HepG2 (cell line): Measurements from ENCODE around the gene JAK1. TPM values are rescaled to one million over a fixed set of nuclear protein-coding genes. Genes with fewer than 3 reads are reported as not detected.

Source experiments
- ATF7 ChIP-seq, 2 experiments: fragments of 450-650 bp in 1 of 2; sonication (generic) in 1 of 2; formaldehyde crosslinking in 1 of 2; IDR thresholded peaks; 2 replicates each; pipeline versions ENCODE4 v1.4.0 to v1.6.1; 2016 to 2020; ENCODE audit warnings: antibody characterized with exemption in 1 of 2, mild to moderate bottlenecking in 1 of 2, missing genetic modification reagents in 1 of 2
- IKZF1 ChIP-seq: fragments of 450-650 bp; IDR thresholded peaks from 2 replicates; pipeline ENCODE4 v1.7.1; 2016
- MATR3 ChIP-seq: sonication (generic); formaldehyde crosslinking; IDR thresholded peaks from 2 replicates; pipeline ENCODE4 v1.4.0; 2020; ENCODE audit warnings: missing genetic modification reagents
- MYPOP ChIP-seq: sonication (generic); formaldehyde crosslinking; IDR thresholded peaks from 2 replicates; pipeline ENCODE4 v1.8.1; 2023; ENCODE audit warnings: mild to moderate bottlenecking, moderate library complexity, missing genetic modification reagents
- PPARG ChIP-seq: conservative IDR thresholded peaks from 2 replicates; pipeline ENCODE4 v1.6.1; 2016; ENCODE audit warnings: missing biosample characterization, missing genetic modification reagents
- RARA ChIP-seq: IDR thresholded peaks from 2 replicates; pipeline ENCODE4 v1.6.1; 2016; ENCODE audit warnings: missing genetic modification reagents, missing compliant biosample characterization
- RFX3 ChIP-seq: IDR thresholded peaks from 2 replicates; pipeline ENCODE4 v1.6.1; 2016; ENCODE audit warnings: missing biosample characterization, missing genetic modification reagents
- SNAPC4 ChIP-seq: sonication (generic); formaldehyde crosslinking; IDR thresholded peaks from 2 replicates; pipeline ENCODE4 v1.4.0; 2020; ENCODE audit warnings: mild to moderate bottlenecking, missing genetic modification reagents
- THRA ChIP-seq: sonication (generic); formaldehyde crosslinking; IDR thresholded peaks from 2 replicates; pipeline ENCODE4 v1.4.0; 2020; ENCODE audit warnings: missing genetic modification reagents, borderline replicate concordance
- XRCC5 ChIP-seq: fragments of 200-400 bp; formaldehyde crosslinking; optimal IDR thresholded peaks from 2 replicates; pipeline ENCODE3; 2017; ENCODE audit warnings: mild to moderate bottlenecking, low read length
- ZBTB25 ChIP-seq: IDR thresholded peaks from 2 replicates; pipeline ENCODE4 v1.6.1; 2018; ENCODE audit warnings: missing genetic modification reagents
- ZBTB37 ChIP-seq: sonication (generic); formaldehyde crosslinking; IDR thresholded peaks from 2 replicates; pipeline ENCODE4 v1.4.0; 2020; ENCODE audit warnings: mild to moderate bottlenecking, missing genetic modification reagents
- ZNF317 ChIP-seq: sonication (generic); formaldehyde crosslinking; IDR thresholded peaks from 2 replicates; pipeline ENCODE4 v1.5.0; 2020; ENCODE audit warnings: mild to moderate bottlenecking, missing genetic modification reagents
- ZNF580 ChIP-seq: IDR thresholded peaks from 2 replicates; pipeline ENCODE4 v1.6.1; 2016; ENCODE audit warnings: low read depth, borderline replicate concordance
- ZNF619 ChIP-seq: sonication (generic); formaldehyde crosslinking; IDR thresholded peaks from 2 replicates; pipeline ENCODE4 v1.4.0; 2020; ENCODE audit warnings: mild to moderate bottlenecking, missing genetic modification reagents
- ZSCAN20 ChIP-seq: sonication (generic); formaldehyde crosslinking; IDR thresholded peaks from 2 replicates; pipeline ENCODE4 v1.4.0; 2020; ENCODE audit warnings: missing genetic modification reagents, mild to moderate bottlenecking, borderline replicate concordance
- polyA plus RNA-seq, 8 experiments: library from polyadenylated mRNA; depleted of rRNA in 3 of 8; stranded (reverse) in 7 of 8; unstranded in 1 of 8; fragments of >200 nt; fragmentation: Illumina TruSeq in 4 of 8; extraction: Trizol in 4 of 8; gene quantifications; 2 replicates each; pipeline versions ENCODE4 v1.2.1 to v1.2.3, GENCODE V29; 2011 to 2016; ENCODE audit warnings: low read depth in 4 of 8, missing spikeins in 1 of 8, mixed read lengths in 1 of 8; ENCODE audit not compliant: insufficient read depth in 1 of 8
- total RNA-seq, 5 experiments: library from RNA; depleted of rRNA; stranded (reverse); fragments of >200 nt; fragmentation: Illumina TruSeq; extraction: Trizol; gene quantifications; 2 replicates each; pipeline ENCODE4 v1.2.3, GENCODE V29; 2016; ENCODE audit warnings: low read depth in 1 of 5

The JAK1 gene
- total and polyA plus RNA-seq, 2 of the 13 experiments (the other 11 are each of a cell fraction or from before 2014, with no cell fraction given), result 23.9 to 42.4 TPM

GRCh38 chr1:64898107-64898861 lies 68.1 kb downstream of the JAK1 start (continued):
- no peak for TF ChIP-seq MYPOP
- no peak for TF ChIP-seq RFX3 (CRISPR knock-in tag)
- TF ChIP-seq XRCC5, result peak; percentile 65
- TF ChIP-seq SNAPC4 (CRISPR knock-in tag), result 0 out of 2 replicates have a peak, but pooled peaks have one; percentile 49
- peak; percentile 85 for TF ChIP-seq RARA (CRISPR knock-in tag)
- TF ChIP-seq ZNF580, result no peak
- no peak for TF ChIP-seq IKZF1
- TF ChIP-seq ZBTB37 (CRISPR knock-in tag), result no peak
- TF ChIP-seq ZNF317 (CRISPR knock-in tag), result peak; percentile 58; the same call in 1 of the 2 replicates
- TF ChIP-seq THRA, result no peak
- TF ChIP-seq PPARG (CRISPR knock-in tag), result 0 out of 2 replicates have a peak, but pooled peaks have one; percentile 17
- peak; percentile 66; the same call in 1 of the 2 replicates for TF ChIP-seq ZBTB25
- TF ChIP-seq ATF7 (IDR thresholded peaks at IDR 0.05), result no peak
- no peak for TF ChIP-seq ATF7 (CRISPR knock-in tag; IDR thresholded peaks at IDR 0.05)
- no peak for TF ChIP-seq ZNF619
- TF ChIP-seq MATR3 (CRISPR knock-in tag), result no peak
- no peak for TF ChIP-seq ZSCAN20 (CRISPR knock-in tag)
